Neural cell (in vitro differentiated cells): ENCODE measurements around the gene SLC1A3.

Source experiments
- EP300 ChIP-seq: fragments of 450-650 bp; conservative IDR thresholded peaks from 2 replicates; pipeline ENCODE4 v1.6.1; 2014; ENCODE audit warnings: antibody characterized with exemption, mild to moderate bottlenecking, moderate library complexity; ENCODE audit not compliant: poor library complexity, severe bottlenecking
- POLR2AphosphoS5 ChIP-seq: IDR thresholded peaks from 2 replicates; pipeline ENCODE4 v1.6.1; 2012
- RAD21 ChIP-seq: fragments of 450-650 bp; conservative IDR thresholded peaks from 2 replicates; pipeline ENCODE4 v1.6.1; 2014; ENCODE audit warnings: antibody characterized with exemption, mild to moderate bottlenecking, moderate library complexity
- SMC3 ChIP-seq: fragments of 450-650 bp; conservative IDR thresholded peaks from 2 replicates; pipeline ENCODE4 v1.6.1; 2014; ENCODE audit warnings: antibody characterized with exemption, mild to moderate bottlenecking, moderate library complexity; ENCODE audit not compliant: poor library complexity
- TAF1 ChIP-seq: IDR thresholded peaks from 2 replicates; pipeline ENCODE4 v1.6.1; 2012; ENCODE audit warnings: low read depth
- TF ChIP-seq, protein P1 (sequence below): fragments of 450-650 bp; IDR thresholded peaks from 2 replicates; pipeline ENCODE4 v1.5.1; 2014; ENCODE audit warnings: antibody characterized with exemption, mild to moderate bottlenecking, moderate library complexity; ENCODE audit not compliant: poor library complexity, severe bottlenecking
- TF ChIP-seq, protein P2 (sequence below): IDR thresholded peaks from 2 replicates; pipeline ENCODE4 v1.6.1; 2012; ENCODE audit warnings: borderline replicate concordance

DNA sequence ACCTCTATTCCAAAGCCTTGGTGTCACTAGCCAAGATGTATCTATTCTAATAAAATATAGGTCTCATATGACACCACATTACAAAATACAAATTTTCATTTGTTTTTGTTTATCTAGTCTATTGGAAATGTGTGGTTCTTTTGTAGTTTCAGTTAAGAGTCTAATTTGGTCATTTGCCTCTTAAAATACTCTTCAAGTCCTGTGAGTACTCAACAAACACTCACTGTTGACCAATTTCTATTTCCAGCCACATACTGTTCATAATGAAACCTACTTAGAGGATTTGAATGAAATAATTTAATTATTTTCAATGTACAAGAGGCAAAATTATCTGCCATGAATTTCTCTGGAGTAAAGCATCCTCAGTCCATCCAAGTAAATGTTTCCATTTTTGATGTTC, 40.6 kb downstream of the SLC1A3 start:
- no peak for TF ChIP-seq POLR2AphosphoS5
- TF ChIP-seq RAD21 = no peak
- no peak for TF ChIP-seq TAF1
- TF ChIP-seq, protein P1, sequence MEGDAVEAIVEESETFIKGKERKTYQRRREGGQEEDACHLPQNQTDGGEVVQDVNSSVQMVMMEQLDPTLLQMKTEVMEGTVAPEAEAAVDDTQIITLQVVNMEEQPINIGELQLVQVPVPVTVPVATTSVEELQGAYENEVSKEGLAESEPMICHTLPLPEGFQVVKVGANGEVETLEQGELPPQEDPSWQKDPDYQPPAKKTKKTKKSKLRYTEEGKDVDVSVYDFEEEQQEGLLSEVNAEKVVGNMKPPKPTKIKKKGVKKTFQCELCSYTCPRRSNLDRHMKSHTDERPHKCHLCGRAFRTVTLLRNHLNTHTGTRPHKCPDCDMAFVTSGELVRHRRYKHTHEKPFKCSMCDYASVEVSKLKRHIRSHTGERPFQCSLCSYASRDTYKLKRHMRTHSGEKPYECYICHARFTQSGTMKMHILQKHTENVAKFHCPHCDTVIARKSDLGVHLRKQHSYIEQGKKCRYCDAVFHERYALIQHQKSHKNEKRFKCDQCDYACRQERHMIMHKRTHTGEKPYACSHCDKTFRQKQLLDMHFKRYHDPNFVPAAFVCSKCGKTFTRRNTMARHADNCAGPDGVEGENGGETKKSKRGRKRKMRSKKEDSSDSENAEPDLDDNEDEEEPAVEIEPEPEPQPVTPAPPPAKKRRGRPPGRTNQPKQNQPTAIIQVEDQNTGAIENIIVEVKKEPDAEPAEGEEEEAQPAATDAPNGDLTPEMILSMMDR = no peak
- TF ChIP-seq EP300 = no peak
- TF ChIP-seq SMC3 = no peak
- TF ChIP-seq, protein P2, sequence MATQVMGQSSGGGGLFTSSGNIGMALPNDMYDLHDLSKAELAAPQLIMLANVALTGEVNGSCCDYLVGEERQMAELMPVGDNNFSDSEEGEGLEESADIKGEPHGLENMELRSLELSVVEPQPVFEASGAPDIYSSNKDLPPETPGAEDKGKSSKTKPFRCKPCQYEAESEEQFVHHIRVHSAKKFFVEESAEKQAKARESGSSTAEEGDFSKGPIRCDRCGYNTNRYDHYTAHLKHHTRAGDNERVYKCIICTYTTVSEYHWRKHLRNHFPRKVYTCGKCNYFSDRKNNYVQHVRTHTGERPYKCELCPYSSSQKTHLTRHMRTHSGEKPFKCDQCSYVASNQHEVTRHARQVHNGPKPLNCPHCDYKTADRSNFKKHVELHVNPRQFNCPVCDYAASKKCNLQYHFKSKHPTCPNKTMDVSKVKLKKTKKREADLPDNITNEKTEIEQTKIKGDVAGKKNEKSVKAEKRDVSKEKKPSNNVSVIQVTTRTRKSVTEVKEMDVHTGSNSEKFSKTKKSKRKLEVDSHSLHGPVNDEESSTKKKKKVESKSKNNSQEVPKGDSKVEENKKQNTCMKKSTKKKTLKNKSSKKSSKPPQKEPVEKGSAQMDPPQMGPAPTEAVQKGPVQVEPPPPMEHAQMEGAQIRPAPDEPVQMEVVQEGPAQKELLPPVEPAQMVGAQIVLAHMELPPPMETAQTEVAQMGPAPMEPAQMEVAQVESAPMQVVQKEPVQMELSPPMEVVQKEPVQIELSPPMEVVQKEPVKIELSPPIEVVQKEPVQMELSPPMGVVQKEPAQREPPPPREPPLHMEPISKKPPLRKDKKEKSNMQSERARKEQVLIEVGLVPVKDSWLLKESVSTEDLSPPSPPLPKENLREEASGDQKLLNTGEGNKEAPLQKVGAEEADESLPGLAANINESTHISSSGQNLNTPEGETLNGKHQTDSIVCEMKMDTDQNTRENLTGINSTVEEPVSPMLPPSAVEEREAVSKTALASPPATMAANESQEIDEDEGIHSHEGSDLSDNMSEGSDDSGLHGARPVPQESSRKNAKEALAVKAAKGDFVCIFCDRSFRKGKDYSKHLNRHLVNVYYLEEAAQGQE = no peak
